HG03060 (cell line): ENCODE data around the gene CHSY3.

Source experiments
- ATAC-seq: cut with Tn5 transposase; IDR thresholded peaks from one replicate; pipeline ENCODE4 v1.9.1; 2021; ENCODE audit warnings: low read depth, moderate number of reproducible peaks; ENCODE audit not compliant: unreplicated experiment

CHSY3 gene

GRCh38 chr5:129904102-129904666 is at the start of gene CHSY3:
Gene CHSY3 (plus strand): TSS chr5:129904465.
- no peak for ATAC-seq

- no peak for ATAC-seq
Observed at GRCh38 chr5:129856325-129856724, 47.9 kb upstream of the CHSY3 start.

- no peak for ATAC-seq
Observed at GRCh38 chr5:129857116-129857515, 47.1 kb upstream of the CHSY3 start.

GRCh38 chr5:129858131-129858675 is 46.1 kb upstream of the CHSY3 start:
- ATAC-seq: no peak

GRCh38 chr5:129884322-129884721 is 19.9 kb upstream of the CHSY3 start:
- ATAC-seq: no peak

GRCh38 chr5:129899454-129899853 is 4.8 kb upstream of the CHSY3 start:
- no peak for ATAC-seq

- no peak for ATAC-seq
Observed at GRCh38 chr5:129902816-129903215, 1.4 kb upstream of the CHSY3 start.

- ATAC-seq: no peak
Observed at GRCh38 chr5:129903466-129904101, 681 bp upstream of the CHSY3 start.

GRCh38 chr5:129904667-129905472 is 605 bp downstream of the CHSY3 start:
- ATAC-seq: no peak

GRCh38 chr5:129905473-129906176 is 1.4 kb downstream of the CHSY3 start:
- no peak for ATAC-seq

- no peak for ATAC-seq
Observed at GRCh38 chr5:129906177-129906887, 2.1 kb downstream of the CHSY3 start.

- peak; percentile 84 for ATAC-seq
Observed at GRCh38 chr5:129909225-129909624, 5.0 kb downstream of the CHSY3 start.

- no peak for ATAC-seq
Observed at GRCh38 chr5:129912601-129913255, 8.5 kb downstream of the CHSY3 start.

GRCh38 chr5:129915415-129915814 is 11.2 kb downstream of the CHSY3 start:
- no peak for ATAC-seq

GRCh38 chr5:129917224-129917623 is 13.0 kb downstream of the CHSY3 start:
- ATAC-seq: no peak

GRCh38 chr5:129921204-129921603 is 16.9 kb downstream of the CHSY3 start:
- no peak for ATAC-seq

- no peak for ATAC-seq
Observed at GRCh38 chr5:129930221-129930620, 26.0 kb downstream of the CHSY3 start.

- no peak for ATAC-seq
Observed at GRCh38 chr5:129935626-129936025, 31.4 kb downstream of the CHSY3 start.

- no peak for ATAC-seq
Observed at GRCh38 chr5:129938077-129938476, 33.8 kb downstream of the CHSY3 start.

- ATAC-seq: no peak
Observed at GRCh38 chr5:129943936-129944335, 39.7 kb downstream of the CHSY3 start.
